ENCODE measurements around the gene MYMK.

Gene MYMK

DNA sequence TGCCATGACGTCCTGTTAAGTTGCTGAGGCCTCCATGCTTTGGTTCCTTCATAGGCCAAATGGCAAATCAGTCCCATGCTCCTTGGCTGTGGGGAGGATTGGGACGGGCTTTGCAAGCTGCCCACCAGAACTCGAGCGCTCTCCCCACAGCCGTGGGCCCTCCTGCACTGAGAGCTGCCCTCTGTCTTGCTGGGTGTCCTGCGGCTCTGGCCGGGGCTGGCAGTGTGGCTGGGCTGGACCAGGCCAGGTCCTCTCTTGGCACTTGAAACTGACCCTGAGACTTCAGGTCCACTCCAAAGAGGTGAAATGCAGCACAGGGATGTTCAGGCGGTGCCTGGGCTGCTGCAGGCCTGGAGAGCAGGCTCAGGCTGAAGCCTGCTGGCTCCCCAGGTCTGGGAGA lies 7.0 kb downstream of the MYMK start:
- DNase-seq, result no peak

GRCh38 chr9:133516961-133517350 lies 7.8 kb downstream of the MYMK start:
- no peak for DNase-seq

DNA sequence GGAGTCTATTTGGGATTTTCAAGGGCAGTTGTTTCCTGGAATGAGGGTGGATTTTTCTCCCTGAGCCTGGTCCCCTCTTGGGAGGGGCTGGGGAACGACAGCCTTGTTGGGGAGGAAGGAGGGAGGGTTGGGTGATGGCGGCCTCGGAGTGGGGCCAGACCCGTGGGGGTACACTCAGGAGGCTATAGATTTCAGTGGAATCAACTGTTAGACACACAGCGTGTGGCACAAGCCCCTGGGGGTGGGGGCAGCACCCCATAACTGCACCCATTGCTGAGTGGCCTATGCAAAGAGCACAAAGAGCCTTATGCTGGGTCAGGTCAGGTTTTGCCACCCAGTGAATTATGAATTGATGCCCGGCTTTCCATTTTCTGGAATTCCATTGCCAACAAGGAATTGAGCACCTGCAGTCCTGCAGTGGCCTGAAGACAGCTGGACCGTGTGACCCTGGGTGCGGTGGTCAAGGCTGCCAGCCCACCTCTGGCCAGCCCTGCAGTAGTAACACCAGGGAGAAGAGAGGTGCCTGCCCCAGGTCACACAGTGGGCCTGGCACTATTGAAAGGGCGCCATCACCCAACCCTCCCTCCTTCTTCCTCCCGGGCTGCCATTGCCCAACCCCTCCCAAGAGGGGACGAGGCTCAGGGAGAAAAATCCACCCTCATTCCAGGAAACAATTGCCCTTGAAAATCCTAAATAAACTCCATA lies 8.4 kb downstream of the MYMK start:
- DNase-seq, result no peak

GRCh38 chr9:133515615-133516255 lies 9.0 kb downstream of the MYMK start:
- DNase-seq, result no peak

- no peak for DNase-seq
Observed at GRCh38 chr9:133515240-133515610, 9.5 kb downstream of the MYMK start.

GRCh38 chr9:133514460-133515239 lies 10.1 kb downstream of the MYMK start:
- DNase-seq, result no peak

DNA sequence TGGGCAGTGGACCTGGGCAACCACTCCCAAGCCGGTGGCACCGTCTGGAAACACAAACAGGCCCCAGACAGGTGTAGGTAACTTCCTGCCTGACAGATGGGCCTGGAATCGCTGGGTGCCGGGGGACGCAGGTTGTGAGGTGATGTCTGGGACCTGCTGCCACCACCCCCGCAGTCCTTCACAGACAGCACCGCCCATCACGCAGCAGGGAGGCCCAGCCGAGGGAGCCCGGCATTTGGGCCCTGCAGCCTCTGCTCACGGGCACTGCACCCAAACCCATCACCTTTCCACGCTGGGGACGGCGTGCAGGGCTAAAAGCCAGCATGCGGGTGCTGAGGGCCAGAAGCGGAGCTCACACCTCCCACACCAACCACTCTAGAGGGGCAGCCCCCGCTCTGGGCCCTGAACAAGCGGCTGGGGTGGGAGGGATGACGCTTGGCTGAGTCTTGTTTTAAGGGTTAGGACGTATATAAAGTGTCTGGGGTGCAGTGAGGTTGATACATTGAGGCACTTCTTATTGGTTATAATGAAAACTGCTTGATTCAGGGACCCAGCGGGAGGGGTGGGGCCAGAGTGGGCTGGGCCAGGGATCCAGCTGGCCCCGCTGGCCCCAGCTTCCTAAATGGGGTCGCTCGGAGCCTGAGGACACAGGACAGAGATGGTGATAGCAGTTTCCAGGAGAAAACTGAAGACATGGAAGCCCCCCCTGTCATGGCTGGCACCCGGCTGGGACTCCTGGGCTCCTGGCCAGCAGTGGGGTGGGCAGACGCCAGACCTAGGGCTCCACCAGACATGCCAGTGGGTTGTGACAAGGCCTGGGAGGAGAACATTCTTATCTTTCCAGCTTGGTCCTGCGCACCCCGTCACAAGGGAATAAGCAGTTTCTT lies 11.3 kb downstream of the MYMK start:
- DNase-seq, result no peak

DNA sequence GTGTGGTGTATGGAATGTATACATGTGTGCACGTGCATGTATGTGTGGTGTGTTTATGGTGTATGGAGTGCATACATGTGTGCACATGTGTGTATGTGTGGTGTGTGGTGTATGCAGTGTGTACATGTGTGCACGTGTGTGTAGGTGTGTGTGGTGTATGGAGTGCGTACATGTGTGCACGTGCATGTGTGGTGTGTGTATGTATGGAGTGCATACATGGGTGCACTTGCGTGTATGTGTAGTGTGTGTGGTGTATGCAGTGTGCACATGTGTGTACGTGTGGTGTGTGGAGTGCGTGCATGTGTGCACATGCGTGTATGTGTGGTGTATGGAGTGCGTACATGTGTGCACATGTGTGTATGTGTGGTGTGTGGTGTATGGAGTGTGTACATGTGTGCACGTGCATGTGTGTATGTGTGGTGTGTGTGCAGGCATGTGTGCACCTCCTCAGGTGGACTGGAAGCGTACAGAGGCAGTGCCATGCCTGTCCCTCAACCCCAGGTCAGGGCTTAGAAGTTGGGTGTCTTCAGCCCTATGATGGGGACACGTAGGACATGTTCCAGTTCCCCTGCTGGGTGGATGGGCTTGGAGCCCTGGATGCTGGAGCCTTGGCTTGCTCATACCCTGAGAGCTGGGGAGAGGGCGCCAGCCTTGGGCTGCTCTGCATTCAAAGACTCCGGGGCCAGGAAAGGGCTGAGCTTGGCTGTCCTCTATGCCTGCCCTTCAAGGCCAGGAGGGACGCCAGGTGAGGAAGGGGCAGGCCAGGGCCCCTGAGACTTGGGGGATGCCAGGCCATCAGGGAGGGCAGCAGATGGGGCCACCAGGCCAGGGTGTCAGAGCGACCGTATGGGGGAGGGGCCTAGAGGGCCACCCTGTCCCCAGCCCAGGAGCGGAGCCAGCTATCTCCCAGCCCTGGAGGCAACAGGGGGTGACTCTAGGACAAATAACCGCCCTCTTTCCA lies 12.2 kb downstream of the MYMK start:
- DNase-seq, result no peak

DNA sequence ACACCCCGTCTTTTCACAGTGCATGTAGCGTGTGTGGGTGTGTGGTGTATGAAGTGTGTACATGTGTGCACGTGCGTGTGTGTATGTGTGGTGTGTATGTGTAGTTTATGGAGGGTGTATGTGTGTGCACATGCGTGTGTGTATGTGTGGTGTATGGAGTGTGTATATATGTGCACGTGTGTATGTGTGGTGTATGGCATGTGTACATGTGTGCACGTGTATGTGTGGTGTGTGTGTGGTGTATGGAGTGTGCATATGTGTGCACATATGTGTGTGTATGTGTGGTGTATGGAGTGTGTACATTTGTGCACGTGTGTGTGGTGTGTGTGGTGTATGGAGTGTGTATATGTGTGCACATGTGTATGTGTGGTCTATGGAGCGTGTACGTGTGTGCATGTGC lies 13.2 kb downstream of the MYMK start:
- DNase-seq, result no peak

DNA sequence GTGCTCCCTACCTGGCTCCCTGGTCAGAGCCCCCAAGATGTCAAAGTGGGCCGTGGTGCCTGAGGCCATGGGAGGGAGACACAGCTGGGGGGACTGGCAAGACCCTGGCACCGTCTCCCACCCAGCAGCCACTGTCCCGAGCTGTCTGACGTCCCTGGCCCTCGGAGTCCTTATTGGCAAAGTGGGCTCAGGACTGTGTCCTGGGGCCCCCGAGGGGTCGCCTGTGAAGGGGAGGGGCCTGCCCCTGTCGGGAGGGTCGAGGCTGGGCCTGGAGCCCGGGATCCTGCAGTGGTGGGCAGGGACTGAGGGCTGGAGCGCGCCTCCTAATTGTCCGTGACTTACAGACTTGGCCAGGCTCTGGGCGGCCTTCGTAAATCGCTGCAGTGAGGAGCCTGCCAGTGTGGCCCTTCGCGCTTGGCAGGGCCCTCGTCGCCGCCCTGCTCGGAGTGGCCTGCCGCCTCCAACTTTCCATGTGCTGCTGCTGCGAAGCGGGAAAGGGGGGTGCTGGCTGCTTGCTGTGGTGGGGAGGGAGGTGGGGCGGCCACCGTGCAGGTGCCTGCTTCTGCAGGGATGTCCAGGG lies 13.7 kb downstream of the MYMK start:
- DNase-seq, result no peak

GRCh38 chr9:133509179-133510083 lies 15.3 kb downstream of the MYMK start:
- DNase-seq, result no peak

DNA sequence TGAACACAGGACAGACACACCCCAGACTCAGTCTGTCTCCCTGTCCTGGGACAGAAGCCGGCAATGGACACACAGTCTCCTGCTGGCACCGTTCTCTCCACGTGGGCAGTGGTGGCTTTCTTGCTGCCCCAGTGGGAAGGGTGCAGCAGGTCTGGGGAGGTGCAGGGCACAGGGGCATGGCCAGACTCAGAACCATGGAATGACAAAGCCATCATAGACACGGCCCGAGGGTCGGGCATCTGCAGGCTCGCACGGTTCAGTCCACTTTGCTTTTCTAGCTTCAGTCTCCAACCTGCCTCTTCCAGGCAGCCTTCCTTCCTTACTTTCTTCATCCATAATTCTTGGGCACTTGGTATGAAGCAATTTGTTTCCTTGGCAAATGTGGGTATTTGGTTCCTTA lies 16.7 kb downstream of the MYMK start:
- DNase-seq, result no peak

DNA sequence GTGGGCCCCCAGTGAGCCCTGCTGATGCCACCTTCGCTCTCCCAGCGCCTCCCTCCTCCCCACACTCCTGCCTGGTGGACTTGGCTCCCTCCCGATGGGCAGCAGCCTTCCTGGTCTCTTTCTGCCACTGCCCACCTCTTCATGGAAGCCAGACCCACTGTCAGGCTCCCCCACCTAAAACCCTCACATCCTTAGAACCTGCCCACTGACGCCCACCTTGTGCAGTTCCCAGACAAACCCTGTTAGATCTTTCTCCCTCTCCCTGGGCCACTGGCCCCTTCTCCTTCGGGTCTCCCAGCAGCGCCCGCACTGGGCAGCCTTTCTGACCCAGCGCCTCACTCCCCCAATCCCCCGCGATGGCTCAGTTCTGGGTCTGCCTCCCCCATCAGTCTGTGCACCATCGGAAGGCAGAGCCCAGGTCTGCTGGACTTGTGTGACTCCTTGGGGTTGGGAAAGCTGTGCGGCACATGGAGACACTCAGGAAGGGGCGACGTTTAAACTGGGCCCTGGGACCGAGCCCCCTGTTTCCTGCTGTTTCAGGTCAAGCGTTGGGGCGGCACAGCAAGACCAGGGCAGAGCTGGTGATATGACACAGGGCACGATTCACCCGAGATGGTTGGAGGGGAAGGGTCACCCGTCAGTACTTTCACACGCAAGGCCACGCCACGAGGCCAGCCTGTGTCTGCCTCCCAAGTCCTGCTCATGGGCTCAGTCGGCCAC lies 17.4 kb downstream of the MYMK start:
- no peak for DNase-seq

DNA sequence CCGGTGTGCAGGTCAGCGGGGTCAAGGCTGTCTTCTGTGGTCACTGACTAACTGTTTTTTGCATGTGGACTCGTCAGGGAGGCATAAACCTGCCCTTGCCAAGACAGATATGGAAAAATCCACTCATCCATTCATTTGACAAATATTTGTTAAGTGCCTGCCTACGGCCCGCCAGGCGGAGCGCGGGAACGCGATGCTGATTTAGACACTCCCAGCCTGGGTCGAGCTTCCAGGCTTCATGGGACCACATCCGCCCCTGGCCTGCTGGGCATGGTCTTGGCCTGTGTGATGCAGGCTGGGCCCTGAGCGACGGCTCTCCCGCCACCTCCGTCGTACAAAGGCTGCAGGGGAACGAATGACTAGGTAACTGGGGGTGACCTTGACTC lies 18.1 kb downstream of the MYMK start:
- DNase-seq, result no peak

GRCh38 chr9:133505901-133506652 lies 18.7 kb downstream of the MYMK start:
- DNase-seq, result no peak

- DNase-seq, result no peak
Observed at GRCh38 chr9:133505186-133505830, 19.5 kb downstream of the MYMK start.

GRCh38 chr9:133502112-133502511 lies 22.6 kb downstream of the MYMK start:
- DNase-seq, result no peak

DNA sequence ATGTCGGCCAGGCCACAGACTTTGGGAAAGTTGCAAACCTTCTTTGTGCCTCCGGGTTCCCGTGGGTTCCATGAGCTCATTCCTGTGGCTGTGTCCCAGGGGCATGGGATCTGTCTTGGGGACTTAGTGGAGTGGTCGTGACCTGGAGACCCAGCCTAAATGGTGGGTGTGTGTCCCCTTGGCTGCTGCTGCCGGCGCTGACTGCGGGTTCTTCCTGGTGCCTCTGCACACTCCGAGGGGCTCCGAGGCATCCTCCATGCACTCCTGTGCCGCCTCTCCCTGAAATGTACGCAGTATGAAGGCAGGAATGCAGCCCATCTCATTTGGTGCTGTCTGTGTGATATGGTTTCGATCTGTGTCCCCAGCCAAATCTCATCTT lies 24.9 kb downstream of the MYMK start:
- DNase-seq, result no peak
